GM12878 (cell line): ENCODE measurements around the gene NAA38. TPM values are rescaled to one million over a fixed set of nuclear protein-coding genes. Genes with fewer than 3 reads are reported as not detected.
A peak's percentile ranks its signal among the peaks of the same experiment; 100 is the strongest.

Source experiments
- ATAC-seq: fragments of 200-7000 bp; cut with Tn5 transposase; 3 replicates; pipeline ENCODE4 v1.9.1; 2020; ENCODE audit warnings: mild to moderate bottlenecking, moderate library complexity
- BruUV-seq: library from RNA; stranded (reverse); fragments of 400-500 nt; replicated peaks from 2 replicates; lab custom pipeline; 2021; lab: Mats Ljungman, UMichigan
- CTCF ChIA-PET: fragments of 300-600 bp; sonication (Branson Sonifier 250); formaldehyde crosslinking; extraction: SDS; loops from one replicate; lab custom pipeline; 2021; ENCODE audit warnings: inconsistent platforms; lab: Yijun Ruan, JAX
- POLR2A ChIA-PET: fragments of 350-600 bp; formaldehyde crosslinking; extraction: SDS; loops from one replicate; lab custom pipeline; 2021; ENCODE audit warnings: inconsistent platforms; lab: Charles Lee
- RAD21 ChIA-PET: fragments of 300-600 bp; sonication (Branson Sonifier 250); formaldehyde crosslinking; loops from one replicate; lab custom pipeline; 2023; ENCODE audit warnings: antibody characterized with exemption; ENCODE audit not compliant: unreplicated experiment; lab: Charles Lee
- SMC1A ChIA-PET: fragments of 300-600 bp; sonication (Branson Sonifier 250); formaldehyde crosslinking; loops from one replicate; lab custom pipeline; 2023; ENCODE audit not compliant: unreplicated experiment, uncharacterized antibody; lab: Charles Lee
- DNase-seq: peaks from one replicate; pipeline ENCODE4 v3.0.0-alpha.2; 2011; ENCODE audit warnings: low read depth, low spot score
- FAIRE-seq: peaks from 3 replicates; lab custom pipeline; 2011; peaks lifted over from hg19 to GRCh38; lab: Jason Lieb, UNC
- H2AFZ ChIP-seq: 2 replicates; pipeline ENCODE4 v1.6.0; 2011; ENCODE audit warnings: low read depth, low read length, control low read depth; ENCODE audit not compliant: control insufficient read depth
- H3K27ac ChIP-seq: 2 replicates; pipeline ENCODE4 v1.5.1; 2011; ENCODE audit warnings: control low read depth; ENCODE audit not compliant: control insufficient read depth, insufficient read depth
- H3K27me3 ChIP-seq, 2 experiments: replicated peaks in 1 of 2; 2 replicates each; pipeline versions ENCODE4 v1.6.0 to v1.6.1; 2011; ENCODE audit warnings: low read length in 1 of 2; ENCODE audit not compliant: control insufficient read depth in 2 of 2, insufficient read depth in 2 of 2
- H3K36me3 ChIP-seq, 2 experiments: 2 replicates each; pipeline ENCODE4 v1.5.1; 2011; ENCODE audit warnings: low read length in 1 of 2; ENCODE audit not compliant: control insufficient read depth in 2 of 2, insufficient read depth in 2 of 2
- H3K4me1 ChIP-seq: 2 replicates; pipeline ENCODE4 v1.6.1; 2011; ENCODE audit warnings: mild to moderate bottlenecking, low read length, moderate library complexity, mixed read lengths; ENCODE audit not compliant: control insufficient read depth, insufficient read depth
- H3K4me2 ChIP-seq: 2 replicates; pipeline ENCODE4 v1.6.0; 2011; ENCODE audit warnings: control low read depth; ENCODE audit not compliant: control insufficient read depth, insufficient read depth
- H3K4me3 ChIP-seq: fragments of 200-600 bp; sonication (generic); 2 replicates; pipeline ENCODE4 v1.5.1; 2016
- H3K79me2 ChIP-seq: 2 replicates; pipeline ENCODE4 v1.6.0; 2011; ENCODE audit warnings: low read length; ENCODE audit not compliant: control insufficient read depth, insufficient read depth
- H3K9ac ChIP-seq: 2 replicates; pipeline ENCODE4 v1.8.0; 2011; ENCODE audit warnings: low read length, control low read depth, mixed read lengths; ENCODE audit not compliant: control insufficient read depth, insufficient read depth
- H3K9me3 ChIP-seq: replicated peaks from 3 replicates; pipeline ENCODE4 v1.5.1; 2011; ENCODE audit warnings: mild to moderate bottlenecking, low read length; ENCODE audit not compliant: control insufficient read depth, insufficient read depth
- H4K20me1 ChIP-seq: 2 replicates; pipeline ENCODE4 v1.6.0; 2011; ENCODE audit not compliant: control insufficient read depth, insufficient read depth
- BMI1 ChIP-seq: fragments of 450-650 bp; IDR thresholded peaks from 2 replicates; pipeline ENCODE4 v1.6.1; 2016; ENCODE audit warnings: mild to moderate bottlenecking, moderate library complexity, borderline replicate concordance
- CHD1 ChIP-seq: IDR thresholded peaks from 2 replicates; pipeline ENCODE4 v1.6.1; 2012; ENCODE audit warnings: low read depth, low read length, improper control_type of control experiment
- RBBP5 ChIP-seq: fragments of 200-600 bp; sonication (generic); conservative IDR thresholded peaks from 2 replicates; pipeline ENCODE4 v1.6.1; 2016
- SREBF1 ChIP-seq: IDR thresholded peaks from 2 replicates; pipeline ENCODE4 v1.6.1; 2012; ENCODE audit warnings: mild to moderate bottlenecking, low read length
- WGBS: methylation state at CpG from one replicate; pipeline ENCODE4 v1.1.6; 2016; ENCODE audit warnings: low lambda C conversion rate; ENCODE audit not compliant: insufficient replicate concordance, insufficient coverage; ENCODE audit errors: missing lambda C conversion rate; 5-methylcytosine and 5-hydroxymethylcytosine counted together
- in situ Hi-C: fragments of 300-500 bp; cut with MboI; formaldehyde crosslinking; loops from 9 replicates; pipeline ENCODE4 v1.14.3; 2018; ENCODE audit warnings: mixed read lengths
- intact Hi-C: fragments of 100-400 bp; cut with micrococcal nuclease; formaldehyde crosslinking; loops from one replicate; pipeline ENCODE4 v1.14.2; 2022; ENCODE audit not compliant: unreplicated experiment
- polyA plus RNA-seq, 11 experiments: library from polyadenylated mRNA; depleted of rRNA in 4 of 11; unstranded in 6 of 11; stranded (reverse) in 5 of 11; fragments of >200 nt; fragmentation: Nextera tagmentation in 4 of 11; fragmentation: Illumina TruSeq in 1 of 11; extraction: Ambion mirVana in 4 of 11; extraction: Trizol in 1 of 11; gene quantifications; 1 replicate in 1 of 11; 2 replicates in 10 of 11; pipeline versions ENCODE4 v1.2.1 to v1.2.3, GENCODE V29; 2011 to 2016; ENCODE audit warnings: inconsistent platforms in 2 of 11, missing spikeins in 2 of 11, low read depth in 1 of 11
- total RNA-seq, 4 experiments: library from RNA; depleted of rRNA in 3 of 4; stranded (reverse); fragments of >200 nt in 3 of 4; fragmentation: Illumina TruSeq in 1 of 4; extraction: Trizol in 1 of 4; gene quantifications; 2 replicates each; pipeline versions ENCODE4 v1.2.1 to v1.2.3, GENCODE V29; 2013 to 2021
- TF ChIP-seq, protein P1 (sequence below): fragments of 450-650 bp; formaldehyde crosslinking; IDR thresholded peaks from 2 replicates; pipeline ENCODE4 v1.5.0; 2022; ENCODE audit warnings: mild to moderate bottlenecking, missing genetic modification characterization
- TF ChIP-seq, protein P2 (sequence below): fragments of 450-650 bp; IDR thresholded peaks from 2 replicates; pipeline ENCODE4 v1.6.1; 2016; ENCODE audit warnings: mild to moderate bottlenecking

The NAA38 gene
- total and polyA plus RNA-seq, 10 of the 15 experiments (the other 5 are each of a cell fraction or from before 2014, with no cell fraction given) = 31.5 to 337 (median 215) TPM

DNA sequence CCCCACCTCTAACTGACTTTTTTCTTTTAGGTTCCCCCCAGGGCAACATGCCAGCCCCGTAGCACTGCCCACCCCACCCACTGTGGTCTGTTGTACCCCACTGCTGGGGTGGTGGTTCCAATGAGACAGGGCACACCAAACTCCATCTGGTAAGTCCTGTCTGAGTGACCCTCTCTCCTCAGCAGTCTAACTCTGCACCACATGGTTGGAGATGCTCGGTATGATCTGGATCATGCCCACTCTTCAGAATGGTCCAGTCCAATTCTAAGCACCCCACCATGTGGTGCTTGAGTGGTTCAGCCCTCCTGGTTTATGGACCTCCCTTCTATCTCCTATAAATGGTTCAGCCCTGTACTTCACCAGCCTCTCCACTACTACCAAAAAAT lies 17.5 kb downstream of the NAA38 start (continued):
- TF ChIP-seq, protein P1, sequence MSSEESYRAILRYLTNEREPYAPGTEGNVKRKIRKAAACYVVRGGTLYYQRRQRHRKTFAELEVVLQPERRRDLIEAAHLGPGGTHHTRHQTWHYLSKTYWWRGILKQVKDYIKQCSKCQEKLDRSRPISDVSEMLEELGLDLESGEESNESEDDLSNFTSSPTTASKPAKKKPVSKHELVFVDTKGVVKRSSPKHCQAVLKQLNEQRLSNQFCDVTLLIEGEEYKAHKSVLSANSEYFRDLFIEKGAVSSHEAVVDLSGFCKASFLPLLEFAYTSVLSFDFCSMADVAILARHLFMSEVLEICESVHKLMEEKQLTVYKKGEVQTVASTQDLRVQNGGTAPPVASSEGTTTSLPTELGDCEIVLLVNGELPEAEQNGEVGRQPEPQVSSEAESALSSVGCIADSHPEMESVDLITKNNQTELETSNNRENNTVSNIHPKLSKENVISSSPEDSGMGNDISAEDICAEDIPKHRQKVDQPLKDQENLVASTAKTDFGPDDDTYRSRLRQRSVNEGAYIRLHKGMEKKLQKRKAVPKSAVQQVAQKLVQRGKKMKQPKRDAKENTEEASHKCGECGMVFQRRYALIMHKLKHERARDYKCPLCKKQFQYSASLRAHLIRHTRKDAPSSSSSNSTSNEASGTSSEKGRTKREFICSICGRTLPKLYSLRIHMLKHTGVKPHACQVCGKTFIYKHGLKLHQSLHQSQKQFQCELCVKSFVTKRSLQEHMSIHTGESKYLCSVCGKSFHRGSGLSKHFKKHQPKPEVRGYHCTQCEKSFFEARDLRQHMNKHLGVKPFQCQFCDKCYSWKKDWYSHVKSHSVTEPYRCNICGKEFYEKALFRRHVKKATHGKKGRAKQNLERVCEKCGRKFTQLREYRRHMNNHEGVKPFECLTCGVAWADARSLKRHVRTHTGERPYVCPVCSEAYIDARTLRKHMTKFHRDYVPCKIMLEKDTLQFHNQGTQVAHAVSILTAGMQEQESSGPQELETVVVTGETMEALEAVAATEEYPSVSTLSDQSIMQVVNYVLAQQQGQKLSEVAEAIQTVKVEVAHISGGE (CRISPR knock-in tag) = no peak
- TF ChIP-seq CHD1 (peak; percentile 95), SREBF1 (peak; percentile 90), RBBP5 (no peak)

DNA sequence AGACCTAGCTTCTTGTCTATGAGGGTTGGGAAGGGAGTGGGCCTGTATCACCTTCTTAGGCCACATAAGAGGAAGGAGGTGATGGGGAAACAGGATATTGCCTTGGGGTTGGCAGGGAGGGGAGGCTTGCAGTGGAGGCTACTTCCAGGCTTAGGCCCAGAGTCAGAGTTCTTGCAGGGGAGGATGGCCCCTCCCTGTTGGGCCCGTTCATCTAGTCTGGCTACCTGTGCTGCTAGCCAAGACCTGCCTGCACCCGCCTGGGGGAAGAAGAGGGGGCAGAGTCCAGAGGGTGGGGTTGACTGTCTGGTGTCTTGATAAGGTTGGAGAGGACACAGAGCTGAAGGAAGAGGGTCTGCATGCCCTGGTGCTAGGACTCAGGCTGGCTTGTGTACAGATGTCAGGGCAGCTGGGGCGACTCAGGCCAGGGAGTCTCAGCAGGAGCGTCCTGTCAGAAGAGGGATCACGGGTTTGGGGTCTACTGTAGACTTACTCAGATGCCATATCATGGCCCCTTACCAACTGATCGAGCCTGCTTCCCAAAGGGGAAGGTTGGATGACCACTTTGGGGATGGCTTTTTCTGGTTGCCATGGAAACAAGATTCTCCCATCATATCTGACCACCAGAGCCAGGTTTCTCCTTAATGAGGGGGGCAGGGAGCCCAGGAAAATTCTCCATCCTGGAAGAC lies 18.0 kb downstream of the NAA38 start:
- Histone ChIP-seq H3K79me2 (peaks cover 55% of the 10 kb centered on the region), H3K9ac (no peak overlapping the region; the same call in 1 of the 2 replicates), H3K36me3 (peaks cover 0 to 5% of the 10 kb centered on the region in 2 experiments; a peak in 1 of 4 replicates), H3K27ac (no peak overlapping the region), H4K20me1 (no peaks in the 10 kb centered on the region; the same call in 1 of the 2 replicates), H2AFZ (no peak overlapping the region), H3K4me1 (peaks cover 33% of the 10 kb centered on the region), H3K9me3 (no peaks in the 10 kb centered on the region), H3K4me3 (peak overlapping the region; percentile 41; the same call in 1 of the 2 replicates), H3K4me2 (peak overlapping the region; percentile 69), H3K27me3 (no peaks in the 10 kb centered on the region)
- CTCF ChIA-PET = interaction anchor here (1.0 to 2.5 kb wide), 3 partner anchors 11 to 96 kb away, joined by 7 to 9 read pairs (median 8); partner anchors contain the start of gene NAA38
- intact Hi-C loops = no loop called here
- 71% methylated on average over 6 of the region's 6 CpGs for WGBS
- in situ Hi-C loops = no loop called here
- FAIRE-seq = no peak
- no peak for DNase-seq
- BruUV-seq = no TSS peak
- TF ChIP-seq BMI1 = peak; percentile 83
- TF ChIP-seq, protein P2, sequence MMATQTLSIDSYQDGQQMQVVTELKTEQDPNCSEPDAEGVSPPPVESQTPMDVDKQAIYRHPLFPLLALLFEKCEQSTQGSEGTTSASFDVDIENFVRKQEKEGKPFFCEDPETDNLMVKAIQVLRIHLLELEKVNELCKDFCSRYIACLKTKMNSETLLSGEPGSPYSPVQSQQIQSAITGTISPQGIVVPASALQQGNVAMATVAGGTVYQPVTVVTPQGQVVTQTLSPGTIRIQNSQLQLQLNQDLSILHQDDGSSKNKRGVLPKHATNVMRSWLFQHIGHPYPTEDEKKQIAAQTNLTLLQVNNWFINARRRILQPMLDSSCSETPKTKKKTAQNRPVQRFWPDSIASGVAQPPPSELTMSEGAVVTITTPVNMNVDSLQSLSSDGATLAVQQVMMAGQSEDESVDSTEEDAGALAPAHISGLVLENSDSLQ = no peak
- ATAC-seq = no peak
- SMC1A ChIA-PET = interaction anchor here (1.0 to 1.5 kb wide), 3 partner anchors 12 to 153 kb away, joined by 3 to 4 read pairs (median 3); partner anchors contain the start of genes CYB5D1 and NAA38
- RAD21 ChIA-PET = interaction anchor here (1.3 kb wide), 1 partner anchor 18 kb away, joined by 6 read pairs; the partner anchor contains the start of gene NAA38
- POLR2A ChIA-PET = interaction anchor here (0.7 to 0.8 kb wide), 2 partner anchors 117 to 152 kb away, joined by 3 read pairs; partner anchors contain the start of gene TP53
